ENCODE data around the gene LINGO4. TPM values are rescaled to one million over a fixed set of nuclear protein-coding genes. Genes with fewer than 3 reads are reported as not detected.

LINGO4 gene
- total RNA-seq, 1 experiment from 2014 or later: not detected

DNA sequence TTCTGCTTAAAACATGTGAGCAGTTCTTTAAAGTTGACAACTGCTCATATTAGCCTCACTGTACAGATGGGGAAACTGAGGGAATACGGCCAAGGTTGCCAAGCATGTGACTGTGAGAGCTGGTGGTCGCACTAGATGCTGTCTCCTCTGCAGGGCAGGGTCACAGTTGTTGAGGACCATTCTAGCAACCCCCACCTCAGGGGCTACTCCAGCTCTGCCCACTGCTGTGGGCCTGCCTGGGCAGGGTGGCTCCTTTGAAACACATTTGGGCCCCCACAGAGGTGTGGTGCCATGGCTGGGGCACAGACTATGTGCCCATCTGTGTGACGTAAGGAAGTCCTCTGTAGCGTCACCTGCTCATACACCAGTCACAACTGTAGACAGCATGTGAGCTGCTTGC, 47.5 kb upstream of the LINGO4 start:
- no peak for TF ChIP-seq EZH2 (IDR thresholded peaks at IDR 0.05; ENCODE audit: low read depth)
- TF ChIP-seq, protein P1, sequence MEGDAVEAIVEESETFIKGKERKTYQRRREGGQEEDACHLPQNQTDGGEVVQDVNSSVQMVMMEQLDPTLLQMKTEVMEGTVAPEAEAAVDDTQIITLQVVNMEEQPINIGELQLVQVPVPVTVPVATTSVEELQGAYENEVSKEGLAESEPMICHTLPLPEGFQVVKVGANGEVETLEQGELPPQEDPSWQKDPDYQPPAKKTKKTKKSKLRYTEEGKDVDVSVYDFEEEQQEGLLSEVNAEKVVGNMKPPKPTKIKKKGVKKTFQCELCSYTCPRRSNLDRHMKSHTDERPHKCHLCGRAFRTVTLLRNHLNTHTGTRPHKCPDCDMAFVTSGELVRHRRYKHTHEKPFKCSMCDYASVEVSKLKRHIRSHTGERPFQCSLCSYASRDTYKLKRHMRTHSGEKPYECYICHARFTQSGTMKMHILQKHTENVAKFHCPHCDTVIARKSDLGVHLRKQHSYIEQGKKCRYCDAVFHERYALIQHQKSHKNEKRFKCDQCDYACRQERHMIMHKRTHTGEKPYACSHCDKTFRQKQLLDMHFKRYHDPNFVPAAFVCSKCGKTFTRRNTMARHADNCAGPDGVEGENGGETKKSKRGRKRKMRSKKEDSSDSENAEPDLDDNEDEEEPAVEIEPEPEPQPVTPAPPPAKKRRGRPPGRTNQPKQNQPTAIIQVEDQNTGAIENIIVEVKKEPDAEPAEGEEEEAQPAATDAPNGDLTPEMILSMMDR (conservative IDR thresholded peaks at IDR 0.05): no peak
- Histone ChIP-seq H3F3A (ENCODE audit: insufficient read depth, low read depth) (no peaks in the 10 kb centered on the region), H4K20me1 (ENCODE audit: insufficient read depth) (no peaks in the 10 kb centered on the region), H3K4me3 (no peak overlapping the region), H3K27ac (no peak overlapping the region), H2AFZ (no peak overlapping the region), H3K9me2 (ENCODE audit: insufficient read depth) (no peaks in the 10 kb centered on the region), H3K9me3 (ENCODE audit: insufficient read depth, low read depth) (no peaks in the 10 kb centered on the region), H3K4me2 (no peak overlapping the region), H3K36me3 (ENCODE audit: low read depth) (no peaks in the 10 kb centered on the region), H3K79me2 (ENCODE audit: low read depth) (no peaks in the 10 kb centered on the region), H3K27me3 (ENCODE audit: insufficient read depth, low read depth) (no peaks in the 10 kb centered on the region), H3K4me1 (replicated peaks; ENCODE audit: insufficient read depth) (no peaks in the 10 kb centered on the region)
- intact Hi-C loops (cut with micrococcal nuclease; ENCODE audit: unreplicated experiment): no loop called here
- CTCF ChIA-PET: no interaction called here
- POLR2A ChIA-PET (ENCODE audit: unreplicated experiment): no interaction called here
- DNase-seq: no peak
- no TSS peak for BruUV-seq (replicated peaks)

DNA sequence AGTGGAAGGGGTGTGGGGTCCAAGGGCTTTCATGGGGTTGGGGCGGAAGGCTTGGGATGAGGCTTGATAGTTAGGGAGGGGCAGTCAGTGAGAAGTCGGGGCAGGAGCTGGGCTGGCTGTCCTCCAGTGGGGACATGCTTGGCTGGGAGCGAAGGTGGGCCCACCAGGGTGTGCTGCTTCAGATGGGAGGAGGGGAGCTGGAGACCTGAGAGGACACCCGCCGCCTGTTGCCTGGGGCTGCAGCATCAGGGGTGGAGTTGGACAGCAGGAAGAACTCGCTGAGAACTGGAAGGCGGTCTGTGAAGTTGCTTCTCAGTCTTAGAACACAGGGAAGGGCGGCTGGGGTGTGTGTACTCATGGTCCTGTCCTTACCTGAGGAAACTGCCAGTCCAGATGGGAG, 46.7 kb upstream of the LINGO4 start:
- ChIA-PET CTCF (no interaction called here), POLR2A (ENCODE audit: unreplicated experiment) (no interaction called here)

DNA sequence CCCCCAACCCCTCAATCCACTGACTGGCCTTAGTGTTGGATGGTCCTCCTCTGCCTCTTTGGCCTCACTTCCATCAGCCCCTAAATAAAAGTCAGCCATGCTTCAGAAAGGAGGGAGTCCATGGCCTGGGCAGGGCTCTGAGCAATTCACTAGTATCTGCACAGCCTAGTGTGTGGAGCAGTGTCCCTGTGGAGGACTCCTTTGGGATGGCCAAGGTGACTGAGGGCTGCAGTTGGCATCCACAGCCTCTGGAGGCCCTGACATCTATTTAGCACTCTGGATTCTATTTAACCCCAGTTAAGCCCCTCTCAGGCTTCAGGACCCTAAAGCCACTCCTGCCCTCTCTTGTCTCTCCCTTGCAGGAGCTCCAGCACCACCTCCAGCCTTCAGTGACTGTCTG, 44.7 kb upstream of the LINGO4 start:
- no peaks in the 10 kb centered on the region for H3K9me2 ChIP-seq (ENCODE audit: insufficient read depth)
- H3K36me3 ChIP-seq (ENCODE audit: low read depth): no peaks in the 10 kb centered on the region
- DNase-seq: no peak
- H3K27ac ChIP-seq: no peak overlapping the region
- CTCF ChIA-PET: no interaction called here
- no peaks in the 10 kb centered on the region for H3K4me1 ChIP-seq (replicated peaks; ENCODE audit: insufficient read depth)
- no peaks in the 10 kb centered on the region for H4K20me1 ChIP-seq (ENCODE audit: insufficient read depth)
- intact Hi-C loops (cut with micrococcal nuclease; ENCODE audit: unreplicated experiment): no loop called here
- H3K4me3 ChIP-seq: no peak overlapping the region
- no TSS peak for BruUV-seq (replicated peaks)
- H3K79me2 ChIP-seq (ENCODE audit: low read depth): no peaks in the 10 kb centered on the region
- H3K9me3 ChIP-seq (ENCODE audit: insufficient read depth, low read depth): no peaks in the 10 kb centered on the region
- H2AFZ ChIP-seq: no peak overlapping the region
- TF ChIP-seq, protein P1 (conservative IDR thresholded peaks at IDR 0.05): no peak
- no peak for TF ChIP-seq EZH2 (IDR thresholded peaks at IDR 0.05; ENCODE audit: low read depth)
- POLR2A ChIA-PET (ENCODE audit: unreplicated experiment): no interaction called here
- H3F3A ChIP-seq (ENCODE audit: insufficient read depth, low read depth): no peaks in the 10 kb centered on the region
- H3K27me3 ChIP-seq (ENCODE audit: insufficient read depth, low read depth): no peaks in the 10 kb centered on the region
- no peak overlapping the region for H3K4me2 ChIP-seq

More for the DNA sequence above, 46.7 kb upstream of the LINGO4 start:
- no peaks in the 10 kb centered on the region for H3F3A ChIP-seq (ENCODE audit: insufficient read depth, low read depth)
- H3K4me3 ChIP-seq: no peak overlapping the region
- H3K27ac ChIP-seq: no peak overlapping the region
- no peaks in the 10 kb centered on the region for H3K4me1 ChIP-seq (replicated peaks; ENCODE audit: insufficient read depth)
- TF ChIP-seq, protein P1 (conservative IDR thresholded peaks at IDR 0.05): no peak
- no peak for TF ChIP-seq EZH2 (IDR thresholded peaks at IDR 0.05; ENCODE audit: low read depth)
- intact Hi-C loops (cut with micrococcal nuclease; ENCODE audit: unreplicated experiment): no loop called here
- H3K9me3 ChIP-seq (ENCODE audit: insufficient read depth, low read depth): no peaks in the 10 kb centered on the region
- no peaks in the 10 kb centered on the region for H3K79me2 ChIP-seq (ENCODE audit: low read depth)
- DNase-seq: no peak
- H3K36me3 ChIP-seq (ENCODE audit: low read depth): no peaks in the 10 kb centered on the region
- H3K27me3 ChIP-seq (ENCODE audit: insufficient read depth, low read depth): no peaks in the 10 kb centered on the region
- H3K9me2 ChIP-seq (ENCODE audit: insufficient read depth): no peaks in the 10 kb centered on the region
- no peaks in the 10 kb centered on the region for H4K20me1 ChIP-seq (ENCODE audit: insufficient read depth)
- BruUV-seq (replicated peaks): no TSS peak
- no peak overlapping the region for H2AFZ ChIP-seq
- no peak overlapping the region for H3K4me2 ChIP-seq
